SH-SY5Y (cell line): ENCODE measurements around the gene RPL23.

Experiments used
- GATA2 ChIP-seq: IDR thresholded peaks from 2 replicates; pipeline ENCODE4 v1.6.1; 2011; ENCODE audit warnings: mild to moderate bottlenecking, low read depth, low read length
- GATA3 ChIP-seq: IDR thresholded peaks from 2 replicates; pipeline ENCODE4 v1.6.1; 2011; ENCODE audit warnings: low read depth, mild to moderate bottlenecking, low read length, moderate library complexity

Gene RPL23

DNA sequence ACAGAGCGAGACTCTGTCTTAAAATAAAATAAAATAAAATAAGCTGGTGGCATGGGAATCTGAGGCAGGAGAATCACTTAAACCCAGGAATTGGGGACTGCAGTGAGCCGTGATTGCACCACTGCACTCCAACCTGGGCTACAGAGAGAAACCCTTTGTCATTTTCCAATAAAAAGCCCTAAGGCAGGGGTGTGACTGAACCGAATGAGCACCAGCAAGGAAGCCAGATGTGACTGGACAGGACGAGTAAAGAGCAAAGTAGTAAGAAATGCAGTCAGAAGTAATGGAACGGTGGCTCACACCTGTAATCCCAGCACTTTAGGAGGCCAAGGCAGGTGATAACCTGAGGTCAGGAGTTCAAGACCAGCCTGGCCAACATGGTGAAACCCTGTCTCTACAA lies 3.8 kb upstream of the RPL23 start:
- TF ChIP-seq GATA2 (no peak), GATA3 (no peak)

DNA sequence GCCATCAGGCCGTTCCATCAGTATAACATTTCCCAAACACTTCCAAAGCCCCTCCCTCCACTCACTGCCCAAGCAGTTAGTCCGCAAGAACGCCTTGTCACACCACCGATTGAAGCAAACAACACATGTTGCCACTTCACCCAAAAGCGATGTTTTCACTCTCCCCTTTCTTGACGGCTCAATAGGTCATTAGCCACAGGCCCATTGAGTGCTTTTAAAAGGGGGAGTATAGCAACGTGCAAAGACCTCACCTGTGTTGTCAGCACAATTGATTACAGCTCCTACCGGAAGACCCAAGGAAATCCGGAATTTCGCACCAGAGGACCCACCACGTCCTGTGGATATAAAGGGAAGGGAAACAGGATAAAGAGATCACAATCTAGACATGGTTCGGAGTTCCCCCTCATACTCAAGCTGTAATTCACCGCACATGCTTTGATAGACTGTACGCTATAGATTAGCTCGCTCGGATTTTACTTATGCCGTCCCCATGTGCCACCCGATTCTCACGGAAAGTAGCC lies 690 bp downstream of the RPL23 start:
- TF ChIP-seq GATA2 (no peak), GATA3 (no peak)

- TF ChIP-seq GATA2: no peak
- TF ChIP-seq GATA3: no peak
Measured at GRCh38 chr17:38851434-38851833, 2.1 kb downstream of the RPL23 start.

DNA sequence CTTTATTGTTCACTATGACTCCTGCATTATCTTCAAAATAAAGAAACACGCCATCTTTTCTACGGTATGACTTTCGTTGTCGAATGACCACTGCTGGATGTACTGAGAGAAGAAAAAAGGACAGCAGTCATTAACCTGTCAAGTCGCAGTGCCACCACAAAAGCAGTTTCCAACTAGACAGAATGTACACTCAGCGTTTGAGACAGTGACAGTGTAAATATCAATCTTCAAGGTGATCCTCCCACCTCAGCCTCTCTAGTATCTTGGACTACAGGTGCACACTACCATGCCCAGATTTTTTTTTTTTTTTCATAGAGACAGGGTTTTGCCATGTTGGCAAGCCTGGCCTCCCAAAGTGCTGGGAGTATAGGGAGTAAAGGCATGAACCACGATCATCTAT lies 3.1 kb downstream of the RPL23 start:
- no peak for TF ChIP-seq GATA3
- no peak for TF ChIP-seq GATA2

DNA sequence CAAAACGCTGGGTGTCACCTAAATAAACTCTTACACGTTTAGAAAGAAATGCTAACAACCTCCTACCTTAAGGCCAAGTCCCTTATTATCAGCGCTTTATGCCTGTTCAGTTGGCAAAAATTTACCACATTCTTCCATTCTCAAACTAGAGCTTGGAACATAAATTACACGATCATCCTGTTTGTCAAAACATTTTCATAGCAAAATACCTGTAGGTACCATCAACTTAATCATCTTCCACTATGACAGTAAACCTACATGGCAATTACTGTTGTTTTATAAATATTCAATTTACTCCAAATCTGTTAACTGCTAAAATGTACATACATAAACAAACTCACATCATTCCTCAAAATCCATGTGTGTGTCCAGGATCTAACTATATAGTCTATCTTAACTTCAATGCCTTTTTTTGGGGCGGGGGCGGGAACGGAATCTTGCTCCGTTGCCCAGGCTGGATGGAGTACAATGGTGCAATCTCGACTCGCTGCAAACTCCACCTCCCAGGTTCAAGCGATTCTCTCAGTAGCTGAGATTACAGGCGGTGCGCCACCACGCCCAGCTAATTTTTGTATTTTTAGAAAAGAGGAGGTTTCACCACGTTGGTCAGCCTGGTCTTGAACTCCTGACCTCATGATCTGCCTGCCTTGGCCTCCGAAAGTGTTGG lies 4.4 kb downstream of the RPL23 start:
- TF ChIP-seq GATA3 (no peak), GATA2 (no peak)

- TF ChIP-seq GATA3 (no peak), GATA2 (no peak)
Measured at GRCh38 chr17:38848557-38848891, 5.0 kb downstream of the RPL23 start.

DNA sequence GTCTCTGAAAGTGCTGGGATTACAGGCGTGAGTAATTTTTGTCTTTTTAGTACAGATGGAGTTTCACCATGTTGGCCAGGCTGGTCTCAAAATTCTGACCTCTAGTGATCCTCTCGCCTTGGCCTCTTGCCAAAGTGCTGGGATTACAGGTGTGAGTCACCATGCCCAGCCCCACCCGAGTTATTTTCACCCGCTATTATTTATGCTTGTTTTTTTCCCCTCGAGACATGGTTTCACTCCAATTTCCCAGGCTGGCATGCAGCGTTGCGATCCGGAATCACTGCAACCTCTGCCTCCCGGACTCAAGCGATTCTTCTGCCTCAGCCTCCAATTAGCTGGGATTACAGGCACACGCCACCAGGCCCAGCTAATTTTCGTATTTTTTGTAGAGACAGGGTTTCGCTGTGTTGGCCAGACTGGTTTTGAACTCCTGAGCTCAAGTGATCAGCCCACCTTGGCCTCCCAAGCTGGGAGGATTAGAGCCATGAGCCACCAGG lies 9.2 kb downstream of the RPL23 start:
- TF ChIP-seq GATA2: no peak
- TF ChIP-seq GATA3: no peak

DNA sequence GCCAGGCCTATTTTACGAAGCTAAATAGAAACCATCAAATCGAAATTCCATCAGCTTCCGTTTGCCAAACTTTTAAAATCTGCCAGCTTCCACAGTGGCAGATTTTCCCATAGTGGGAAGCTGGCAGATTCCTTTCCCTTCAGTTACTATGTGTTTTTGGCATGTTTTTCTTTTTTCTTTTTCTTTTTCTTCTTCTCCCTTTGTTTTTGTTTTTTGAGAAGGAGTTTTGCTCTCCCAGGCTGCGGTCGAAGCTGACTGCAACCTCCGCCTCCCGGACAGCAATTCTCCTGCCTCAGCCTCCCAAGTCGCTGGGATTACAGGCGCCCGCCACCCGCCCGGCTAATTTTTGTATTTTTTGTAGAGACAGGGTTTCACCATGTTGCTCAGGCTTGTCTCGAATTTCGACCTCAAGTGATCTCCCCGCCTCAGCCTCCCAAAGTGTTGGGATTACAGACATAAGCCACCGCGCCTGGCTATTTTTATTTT lies 27.7 kb downstream of the RPL23 start:
- no peak for TF ChIP-seq GATA2

GRCh38 chr17:38824899-38825761 lies 28.4 kb downstream of the RPL23 start, which contains the start of gene CWC25:
Gene CWC25 (minus strand): TSS chr17:38825321. CDS start chr17:38825183, 138 bp downstream.
- TF ChIP-seq GATA3 (no peak), GATA2 (no peak)

GRCh38 chr17:38815576-38816193 lies 37.8 kb downstream of the RPL23 start:
- TF ChIP-seq GATA2 (no peak), GATA3 (no peak)

GRCh38 chr17:38809828-38810227 lies 43.7 kb downstream of the RPL23 start:
- TF ChIP-seq GATA3: no peak
- no peak for TF ChIP-seq GATA2

- TF ChIP-seq GATA2: no peak
- TF ChIP-seq GATA3: no peak
Measured at GRCh38 chr17:38800237-38800760, 53.2 kb downstream of the RPL23 start.

DNA sequence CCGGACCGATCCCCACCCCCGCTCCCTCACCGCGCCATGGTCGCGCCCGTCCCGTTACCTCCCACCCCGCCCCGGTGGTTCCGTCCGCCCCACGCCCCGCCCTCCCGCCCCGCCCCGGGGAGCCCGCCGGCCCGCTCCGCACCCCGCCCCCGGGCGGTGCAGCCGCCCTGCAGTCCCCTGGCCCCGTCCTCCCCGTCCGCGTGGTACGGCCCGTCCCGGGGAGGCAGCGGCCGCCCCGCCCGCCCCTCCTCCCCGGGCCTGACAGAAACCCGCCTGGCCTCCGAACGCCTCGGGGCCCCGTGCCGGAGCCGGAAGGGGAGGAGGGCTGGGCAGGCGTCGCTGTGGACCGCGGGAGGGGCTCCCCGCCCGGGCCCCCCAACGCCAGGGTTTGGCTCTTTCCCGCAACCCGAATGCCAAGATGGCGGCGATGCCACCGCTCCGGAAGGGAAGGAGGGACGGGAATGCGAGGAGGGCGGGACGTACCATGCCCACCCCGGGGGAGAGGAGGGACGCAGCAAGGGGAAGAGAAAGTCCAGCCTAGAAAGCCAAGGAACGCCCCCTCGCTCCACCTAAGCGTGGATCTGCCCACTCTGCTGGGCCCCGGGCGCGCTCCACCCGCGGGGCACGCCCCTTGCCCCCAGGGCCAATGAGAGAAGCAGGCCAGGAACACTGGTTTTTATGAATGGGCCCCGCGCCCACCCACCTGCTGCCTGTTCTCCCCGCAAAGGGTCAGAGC lies 53.9 kb downstream of the RPL23 start, which contains the start of gene PIP4K2B:
TSS of gene PIP4K2B (minus strand) at position 56 of the 736 bp plus-strand sequence. CDS start 132 bp downstream, outside the sequence.
- TF ChIP-seq GATA2: no peak
- TF ChIP-seq GATA3: no peak
